ENCODE results near the gene CUX1.

DNA sequence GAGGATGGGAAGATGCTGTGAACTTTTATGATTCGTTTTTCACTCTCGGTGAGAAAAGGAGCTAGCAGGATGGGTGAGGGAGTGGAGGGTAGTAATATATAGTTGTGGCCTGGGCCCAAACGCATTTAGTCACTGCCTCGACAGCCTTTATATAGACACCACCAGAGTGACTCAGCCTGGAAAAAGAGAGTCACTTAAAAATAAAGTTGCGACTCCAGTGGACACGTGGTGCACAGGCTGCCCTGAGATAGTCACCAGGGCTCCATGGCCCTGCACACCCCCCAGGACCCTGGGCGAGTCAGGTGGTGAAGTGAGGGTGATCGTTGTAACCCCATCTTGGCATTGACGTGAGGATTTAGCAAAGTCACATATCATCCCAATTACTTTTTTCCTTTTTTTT lies 106.7 kb downstream of the CUX1 start:
- TF ChIP-seq GABPA (IDR thresholded peaks at IDR 0.05; ENCODE audit: low read depth): no peak
- TF ChIP-seq, protein P1, sequence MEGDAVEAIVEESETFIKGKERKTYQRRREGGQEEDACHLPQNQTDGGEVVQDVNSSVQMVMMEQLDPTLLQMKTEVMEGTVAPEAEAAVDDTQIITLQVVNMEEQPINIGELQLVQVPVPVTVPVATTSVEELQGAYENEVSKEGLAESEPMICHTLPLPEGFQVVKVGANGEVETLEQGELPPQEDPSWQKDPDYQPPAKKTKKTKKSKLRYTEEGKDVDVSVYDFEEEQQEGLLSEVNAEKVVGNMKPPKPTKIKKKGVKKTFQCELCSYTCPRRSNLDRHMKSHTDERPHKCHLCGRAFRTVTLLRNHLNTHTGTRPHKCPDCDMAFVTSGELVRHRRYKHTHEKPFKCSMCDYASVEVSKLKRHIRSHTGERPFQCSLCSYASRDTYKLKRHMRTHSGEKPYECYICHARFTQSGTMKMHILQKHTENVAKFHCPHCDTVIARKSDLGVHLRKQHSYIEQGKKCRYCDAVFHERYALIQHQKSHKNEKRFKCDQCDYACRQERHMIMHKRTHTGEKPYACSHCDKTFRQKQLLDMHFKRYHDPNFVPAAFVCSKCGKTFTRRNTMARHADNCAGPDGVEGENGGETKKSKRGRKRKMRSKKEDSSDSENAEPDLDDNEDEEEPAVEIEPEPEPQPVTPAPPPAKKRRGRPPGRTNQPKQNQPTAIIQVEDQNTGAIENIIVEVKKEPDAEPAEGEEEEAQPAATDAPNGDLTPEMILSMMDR (IDR thresholded peaks at IDR 0.05; ENCODE audit: insufficient read depth, low read length): no peak

All from HL-60 (cell line).